Astrocyte (in vitro differentiated cells and primary cell): ENCODE results near the gene IDI2.

Source experiments
- CTCF ChIP-seq: IDR thresholded peaks from 2 replicates; pipeline ENCODE4 v1.5.1; 2011; ENCODE audit warnings: low read depth, mild to moderate bottlenecking, inconsistent platforms, low read length, moderate library complexity; ENCODE audit not compliant: insufficient read depth
- EZH2 ChIP-seq: IDR thresholded peaks from 2 replicates; pipeline ENCODE4 v1.6.1; 2012; ENCODE audit warnings: mild to moderate bottlenecking, low read length, inconsistent platforms; ENCODE audit not compliant: insufficient read depth

DNA sequence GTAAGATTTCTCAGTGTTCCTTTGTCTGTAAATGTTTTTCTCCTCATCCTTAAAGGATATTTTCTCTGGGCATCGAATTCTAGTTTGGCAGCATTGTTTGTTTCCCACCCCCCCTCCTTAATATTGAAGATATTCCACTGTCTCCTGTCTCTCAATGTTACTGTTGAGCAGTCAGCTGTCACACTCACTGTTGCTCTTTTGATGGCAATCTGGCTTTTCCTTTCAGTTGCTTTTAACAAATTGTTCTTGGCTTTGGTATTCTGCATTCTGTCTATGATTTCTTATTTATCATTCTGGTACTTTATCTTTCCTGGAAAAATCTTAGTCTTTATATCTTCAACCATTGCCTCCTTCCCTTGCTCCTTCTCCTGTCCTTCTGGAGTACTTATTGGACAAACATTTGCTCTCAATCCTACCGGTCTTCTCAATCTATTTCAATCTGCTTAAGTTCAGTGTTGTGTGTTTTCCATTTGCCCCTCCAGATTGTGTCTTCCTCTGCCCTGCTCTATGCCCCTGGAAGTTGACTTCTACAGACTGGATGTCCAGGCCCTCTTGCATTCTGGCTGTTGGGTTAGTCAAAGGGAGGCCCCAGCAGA is 46.7 kb downstream of the IDI2 start:
- TF ChIP-seq CTCF, result no peak
- no peak for TF ChIP-seq EZH2
